H9 (cell line): Measurements from ENCODE around the gene TRERF1. TPM values are rescaled to one million over a fixed set of nuclear protein-coding genes. Genes with fewer than 3 reads are reported as not detected.

Experiments used
- DNase-seq: peaks from one replicate; pipeline ENCODE4 v3.0.0-alpha.2; 2017
- H2AFZ ChIP-seq: one replicate; pipeline ENCODE4 v1.6.1; 2013; ENCODE audit warnings: mild to moderate bottlenecking, low read length, control low read depth, moderate library complexity
- H2AK5ac ChIP-seq: 2 replicates; pipeline ENCODE4 v1.6.1; 2013; ENCODE audit warnings: low read length, control low read depth, mixed read lengths; ENCODE audit not compliant: insufficient read length
- H2BK120ac ChIP-seq: one replicate; pipeline ENCODE4 v1.6.1; 2013; ENCODE audit warnings: low read depth, mild to moderate bottlenecking, low read length, control low read depth, inconsistent platforms; ENCODE audit not compliant: poor library complexity, severe bottlenecking
- H2BK12ac ChIP-seq: 2 replicates; pipeline ENCODE4 v1.6.1; 2013; ENCODE audit warnings: low read length, control low read depth, mixed read lengths, low read depth; ENCODE audit not compliant: insufficient read length
- H2BK15ac ChIP-seq: 2 replicates; pipeline ENCODE4 v1.6.1; 2013; ENCODE audit warnings: low read depth, low read length, control low read depth
- H2BK20ac ChIP-seq: one replicate; pipeline ENCODE4 v1.6.1; 2013; ENCODE audit warnings: low read depth, mild to moderate bottlenecking, low read length, control low read depth, inconsistent platforms; ENCODE audit not compliant: poor library complexity, severe bottlenecking
- H2BK5ac ChIP-seq: 2 replicates; pipeline ENCODE4 v1.6.1; 2013; ENCODE audit warnings: low read length, control low read depth, mixed read lengths; ENCODE audit not compliant: insufficient read length
- H3K14ac ChIP-seq: 2 replicates; pipeline ENCODE4 v1.6.1; 2013; ENCODE audit warnings: low read length, control low read depth; ENCODE audit not compliant: insufficient read depth
- H3K18ac ChIP-seq: 2 replicates; pipeline ENCODE4 v1.6.1; 2013; ENCODE audit warnings: low read depth, mild to moderate bottlenecking, mixed read lengths, low read length, control low read depth; ENCODE audit not compliant: insufficient read length
- H3K23ac ChIP-seq: 2 replicates; pipeline ENCODE4 v1.6.1; 2013; ENCODE audit warnings: low read length, control low read depth, mixed read lengths, low read depth; ENCODE audit not compliant: insufficient read length
- H3K23me2 ChIP-seq: 2 replicates; pipeline ENCODE4 v1.6.1; 2013; ENCODE audit warnings: low read depth, mild to moderate bottlenecking, mixed read lengths, low read length, control low read depth; ENCODE audit not compliant: insufficient read length, poor library complexity, severe bottlenecking
- H3K27ac ChIP-seq: 2 replicates; pipeline ENCODE4 v1.5.1; 2013; ENCODE audit warnings: low read length, control low read depth, mixed read lengths, low read depth; ENCODE audit not compliant: insufficient read length
- H3K27me3 ChIP-seq: 2 replicates; pipeline ENCODE4 v1.6.1; 2013; ENCODE audit warnings: low read length, control low read depth, inconsistent platforms; ENCODE audit not compliant: insufficient read depth
- H3K4ac ChIP-seq: 2 replicates; pipeline ENCODE4 v1.6.1; 2013; ENCODE audit warnings: low read depth, mild to moderate bottlenecking, control low read depth, inconsistent platforms, low read length, moderate library complexity
- H3K4me1 ChIP-seq: 2 replicates; pipeline ENCODE4 v1.6.1; 2013; ENCODE audit warnings: low read length, control low read depth, inconsistent platforms; ENCODE audit not compliant: insufficient read depth
- H3K4me2 ChIP-seq: 2 replicates; pipeline ENCODE4 v1.6.1; 2013; ENCODE audit warnings: low read length, control low read depth, mixed read lengths; ENCODE audit not compliant: insufficient read length, insufficient read depth
- H3K56ac ChIP-seq: 2 replicates; pipeline ENCODE4 v1.6.1; 2013; ENCODE audit warnings: low read depth, mild to moderate bottlenecking, mixed read lengths, low read length, control low read depth; ENCODE audit not compliant: insufficient read length
- H3K79me1 ChIP-seq: 2 replicates; pipeline ENCODE4 v1.6.1; 2013; ENCODE audit warnings: low read depth, mild to moderate bottlenecking, moderate library complexity, low read length, control low read depth, inconsistent platforms; ENCODE audit not compliant: insufficient read depth, poor library complexity, severe bottlenecking
- H3K79me2 ChIP-seq: 2 replicates; pipeline ENCODE4 v1.6.1; 2013; ENCODE audit warnings: low read length, control low read depth, inconsistent platforms; ENCODE audit not compliant: insufficient read depth
- H3K9ac ChIP-seq: 2 replicates; pipeline ENCODE4 v1.6.1; 2013; ENCODE audit warnings: low read length, control low read depth, mixed read lengths; ENCODE audit not compliant: insufficient read length; ENCODE audit errors: extremely low read depth
- H3K9me3 ChIP-seq: one replicate; pipeline ENCODE4 v1.6.1; 2013; ENCODE audit warnings: low read depth, low read length, inconsistent platforms; ENCODE audit not compliant: control insufficient read depth
- H3T11ph ChIP-seq: one replicate; pipeline ENCODE4 v1.6.1; 2013; ENCODE audit warnings: mild to moderate bottlenecking, low read length, control low read depth, inconsistent platforms
- H4K20me1 ChIP-seq: one replicate; pipeline ENCODE4 v1.6.1; 2013; ENCODE audit not compliant: control insufficient read depth, insufficient read length, insufficient read depth
- H4K5ac ChIP-seq: 2 replicates; pipeline ENCODE4 v1.6.1; 2013; ENCODE audit warnings: low read depth, mild to moderate bottlenecking, mixed read lengths, low read length, control low read depth; ENCODE audit not compliant: insufficient read length
- H4K8ac ChIP-seq: replicated peaks from 2 replicates; pipeline ENCODE4 v1.6.1; 2013; ENCODE audit warnings: low read length, control low read depth, mixed read lengths, low read depth; ENCODE audit not compliant: insufficient read length
- H4K91ac ChIP-seq: 2 replicates; pipeline ENCODE4 v1.6.1; 2013; ENCODE audit warnings: low read depth, mild to moderate bottlenecking, moderate library complexity, mixed read lengths, low read length, control low read depth; ENCODE audit not compliant: insufficient read length
- H3K27ac Mint-ChIP-seq, 3 experiments: 2 replicates in 2 of 3; 3 replicates in 1 of 3; pipeline ENCODE4 v1.8.0; 2020 to 2021; ENCODE audit warnings: mixed read lengths in 3 of 3, mild to moderate bottlenecking in 1 of 3, moderate library complexity in 1 of 3
- H3K27me3 Mint-ChIP-seq: 2 replicates; pipeline ENCODE4 v1.8.0; 2021; ENCODE audit warnings: low read depth, mild to moderate bottlenecking, moderate library complexity, mixed read lengths
- H3K36me3 Mint-ChIP-seq, 3 experiments: 2 replicates in 2 of 3; 3 replicates in 1 of 3; pipeline ENCODE4 v1.8.0; 2020 to 2021; ENCODE audit warnings: low read depth in 3 of 3, mixed read lengths in 3 of 3; ENCODE audit not compliant: insufficient read depth in 1 of 3
- H3K4me1 Mint-ChIP-seq, 2 experiments: 2 replicates each; pipeline ENCODE4 v1.8.0; 2020; ENCODE audit warnings: mixed read lengths in 2 of 2
- H3K4me3 Mint-ChIP-seq, 2 experiments: 2 replicates in 1 of 2; 3 replicates in 1 of 2; pipeline ENCODE4 v1.8.0; 2020 to 2021; ENCODE audit warnings: mild to moderate bottlenecking in 2 of 2, mixed read lengths in 2 of 2, moderate library complexity in 1 of 2
- H3K9me3 Mint-ChIP-seq, 2 experiments: 2 replicates in 1 of 2; 3 replicates in 1 of 2; pipeline ENCODE4 v1.8.0; 2020; ENCODE audit warnings: mild to moderate bottlenecking in 2 of 2, mixed read lengths in 2 of 2, moderate library complexity in 1 of 2
- WGBS: extraction: QIAGEN DNeasy Blood & Tissue Kit; methylation state at CpG from one replicate; pipeline ENCODE4 v1.1.7; 2013; ENCODE audit warnings: missing lambda C conversion rate, low lambda C conversion rate, mixed read lengths; ENCODE audit not compliant: insufficient read length; ENCODE audit errors: extremely low coverage; 5-methylcytosine and 5-hydroxymethylcytosine counted together
- total RNA-seq: library from RNA; stranded (reverse); gene quantifications from 2 replicates; pipeline ENCODE4 v1.2.1, GENCODE V29; 2021
- TF ChIP-seq, protein P1 (sequence below): fragments of 200-600 bp; sonication (generic); conservative IDR thresholded peaks from 3 replicates; pipeline ENCODE4 v1.8.0; 2021; ENCODE audit warnings: antibody characterized with exemption, mild to moderate bottlenecking

Gene TRERF1
- total RNA-seq, 1 experiment from 2014 or later = 19.7 TPM

DNA sequence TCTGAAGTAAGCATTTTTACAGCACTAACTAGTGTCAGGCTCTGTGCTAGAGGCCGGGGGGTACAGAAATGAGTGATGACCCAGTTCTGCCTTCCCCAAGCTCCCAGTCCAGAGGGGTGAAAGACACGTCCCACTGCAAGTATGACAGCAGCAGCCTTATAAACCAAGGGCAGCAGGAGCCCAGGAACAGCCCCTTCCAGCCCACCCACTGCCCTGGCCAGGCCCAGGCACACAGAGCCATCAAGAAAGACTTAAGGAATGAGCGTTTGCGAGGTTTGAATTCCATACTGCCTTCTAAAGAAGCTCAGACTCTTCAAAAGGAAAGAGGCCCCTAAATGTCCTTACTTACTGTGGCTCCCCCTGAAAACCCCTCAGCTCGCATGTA lies 10.0 kb downstream of the TRERF1 start:
- H4K20me1 ChIP-seq = no peaks in the 10 kb centered on the region
- peak overlapping the region; percentile 60 for H3K4me2 ChIP-seq
- H3K27ac Mint-ChIP-seq = peak overlapping the region; percentile 89 to 98 (median 95)

More for the DNA sequence above, 10.0 kb downstream of the TRERF1 start:
- no peak overlapping the region for H2AK5ac ChIP-seq
- H4K5ac ChIP-seq = no peak overlapping the region
- H3K14ac ChIP-seq = no peak overlapping the region
- Mint-ChIP-seq H3K9me3 (no peaks in the 10 kb centered on the region), H3K4me1 (peaks cover 80 to 85% of the 10 kb centered on the region in 2 experiments), H3K4me3 (peak overlapping the region; percentile 48 to 75; a peak in 4 of 5 replicates), H3K36me3 (peaks cover 5 to 17% (median 9%) of the 10 kb centered on the region in 3 experiments; a peak in 6 of 7 replicates), H3K27me3 (no peaks in the 10 kb centered on the region)
- H2BK15ac ChIP-seq = no peak overlapping the region
- H3K4ac ChIP-seq = no peak overlapping the region
- no peak overlapping the region for H3K9ac ChIP-seq
- TF ChIP-seq, protein P1, sequence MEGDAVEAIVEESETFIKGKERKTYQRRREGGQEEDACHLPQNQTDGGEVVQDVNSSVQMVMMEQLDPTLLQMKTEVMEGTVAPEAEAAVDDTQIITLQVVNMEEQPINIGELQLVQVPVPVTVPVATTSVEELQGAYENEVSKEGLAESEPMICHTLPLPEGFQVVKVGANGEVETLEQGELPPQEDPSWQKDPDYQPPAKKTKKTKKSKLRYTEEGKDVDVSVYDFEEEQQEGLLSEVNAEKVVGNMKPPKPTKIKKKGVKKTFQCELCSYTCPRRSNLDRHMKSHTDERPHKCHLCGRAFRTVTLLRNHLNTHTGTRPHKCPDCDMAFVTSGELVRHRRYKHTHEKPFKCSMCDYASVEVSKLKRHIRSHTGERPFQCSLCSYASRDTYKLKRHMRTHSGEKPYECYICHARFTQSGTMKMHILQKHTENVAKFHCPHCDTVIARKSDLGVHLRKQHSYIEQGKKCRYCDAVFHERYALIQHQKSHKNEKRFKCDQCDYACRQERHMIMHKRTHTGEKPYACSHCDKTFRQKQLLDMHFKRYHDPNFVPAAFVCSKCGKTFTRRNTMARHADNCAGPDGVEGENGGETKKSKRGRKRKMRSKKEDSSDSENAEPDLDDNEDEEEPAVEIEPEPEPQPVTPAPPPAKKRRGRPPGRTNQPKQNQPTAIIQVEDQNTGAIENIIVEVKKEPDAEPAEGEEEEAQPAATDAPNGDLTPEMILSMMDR = no peak
- no peaks in the 10 kb centered on the region for H3K9me3 ChIP-seq
- H3K18ac ChIP-seq = no peak overlapping the region
- WGBS = no CpG with 5 or more reads among the region's 5 CpGs
- no peak overlapping the region for H3K56ac ChIP-seq
- no peaks in the 10 kb centered on the region for H3K27me3 ChIP-seq
- H3K79me1 ChIP-seq = peaks cover 3% of the 10 kb centered on the region
- no peak overlapping the region for H4K91ac ChIP-seq
- H2BK5ac ChIP-seq = no peak overlapping the region
- peak overlapping the region; percentile 75 for H3K27ac ChIP-seq
- H2AFZ ChIP-seq = no peak overlapping the region
- no peak overlapping the region for H4K8ac ChIP-seq
- H2BK12ac ChIP-seq = no peak overlapping the region
- H3T11ph ChIP-seq = no peak overlapping the region
- H2BK120ac ChIP-seq = no peak overlapping the region
- H3K23ac ChIP-seq = no peak overlapping the region
- H2BK20ac ChIP-seq = no peak overlapping the region
- DNase-seq = peak; percentile 68
- H3K23me2 ChIP-seq = no peaks in the 10 kb centered on the region
- peaks cover 36% of the 10 kb centered on the region for H3K4me1 ChIP-seq
- peaks cover 27% of the 10 kb centered on the region; the same call in 1 of the 2 replicates for H3K79me2 ChIP-seq
